PC-3 (cell line): ENCODE data around the gene TMEM232. TPM values are rescaled to one million over a fixed set of nuclear protein-coding genes. Genes with fewer than 3 reads are reported as not detected.

Experiments used
- ATAC-seq: fragments of 200-7000 bp; cut with Tn5 transposase; 2 replicates; pipeline ENCODE4 v1.9.1; 2020; ENCODE audit warnings: mild to moderate bottlenecking, moderate library complexity
- BruUV-seq: library from RNA; stranded (reverse); fragments of 400-500 nt; replicated peaks from 2 replicates; lab custom pipeline; 2021; lab: Mats Ljungman, UMichigan
- CTCF ChIA-PET: fragments of 300-600 bp; sonication (Branson Sonifier 250); formaldehyde crosslinking; loops from one replicate; lab custom pipeline; 2022; ENCODE audit warnings: antibody characterized with exemption; lab: Charles Lee
- POLR2A ChIA-PET: fragments of 300-600 bp; sonication (Branson Sonifier 250); formaldehyde crosslinking; loops from one replicate; lab custom pipeline; 2022; ENCODE audit warnings: antibody characterized with exemption; ENCODE audit not compliant: unreplicated experiment; lab: Charles Lee
- DNase-seq: peaks from one replicate; pipeline ENCODE4 v3.0.0-alpha.2; 2015
- H2AFZ ChIP-seq: fragments of 300-600 bp; sonication (generic); 2 replicates; pipeline ENCODE4 v1.6.0; 2016; ENCODE audit warnings: antibody characterized with exemption, low read length
- H3F3A ChIP-seq: fragments of 300-600 bp; sonication (generic); one replicate; pipeline ENCODE4 v1.6.0; 2017; ENCODE audit warnings: antibody characterized with exemption, low read length, control low read depth, mild to moderate bottlenecking; ENCODE audit not compliant: unreplicated experiment
- H3K27ac ChIP-seq: fragments of 300-600 bp; sonication (generic); 2 replicates; pipeline ENCODE4 v1.5.1; 2016; ENCODE audit warnings: mild to moderate bottlenecking, low read length
- H3K27me3 ChIP-seq: fragments of 300-600 bp; sonication (generic); 2 replicates; pipeline ENCODE4 v1.6.1; 2016; ENCODE audit warnings: low read length, mixed read lengths
- H3K36me3 ChIP-seq: fragments of 300-600 bp; sonication (generic); 2 replicates; pipeline ENCODE4 v1.6.1; 2016; ENCODE audit warnings: low read depth, mixed run types, low read length, mixed read lengths
- H3K4me1 ChIP-seq: fragments of 300-600 bp; sonication (generic); 2 replicates; pipeline ENCODE4 v1.5.1; 2016; ENCODE audit warnings: low read length; ENCODE audit not compliant: insufficient read depth
- H3K4me2 ChIP-seq: fragments of 300-600 bp; sonication (generic); 2 replicates; pipeline ENCODE4 v1.6.0; 2016; ENCODE audit warnings: low read length
- H3K4me3 ChIP-seq: fragments of 300-600 bp; sonication (generic); 2 replicates; pipeline ENCODE4 v1.5.1; 2016; ENCODE audit warnings: mild to moderate bottlenecking, low read length, mixed read lengths
- H3K79me2 ChIP-seq: fragments of 300-600 bp; sonication (generic); 2 replicates; pipeline ENCODE4 v1.6.1; 2017; ENCODE audit warnings: low read length, mixed read lengths
- H3K9ac ChIP-seq: fragments of 300-600 bp; sonication (generic); 2 replicates; pipeline ENCODE4 v1.6.0; 2016; ENCODE audit warnings: mild to moderate bottlenecking, low read length
- H3K9me2 ChIP-seq: fragments of 300-600 bp; sonication (generic); replicated peaks from 2 replicates; pipeline ENCODE4 v1.6.1; 2016; ENCODE audit warnings: mixed run types, low read length, mixed read lengths
- H3K9me3 ChIP-seq: fragments of 300-600 bp; sonication (generic); 2 replicates; pipeline ENCODE4 v1.6.1; 2016; ENCODE audit warnings: low read length, mixed read lengths
- H4K20me1 ChIP-seq: fragments of 300-600 bp; sonication (generic); 2 replicates; pipeline ENCODE4 v1.6.1; 2016; ENCODE audit warnings: low read length, mixed read lengths
- EZH2 ChIP-seq: fragments of 300-600 bp; sonication (generic); IDR thresholded peaks from one replicate; pipeline ENCODE4 v1.6.1; 2017; ENCODE audit warnings: antibody characterized with exemption, mild to moderate bottlenecking, low read length; ENCODE audit not compliant: unreplicated experiment
- EZH2phosphoT487 ChIP-seq: fragments of 300-600 bp; sonication (generic); IDR thresholded peaks from 2 replicates; pipeline ENCODE4 v1.6.1; 2018; ENCODE audit warnings: mild to moderate bottlenecking, antibody characterized with exemption, low read length, borderline replicate concordance
- intact Hi-C: fragments of 100-400 bp; cut with micrococcal nuclease; formaldehyde crosslinking; loops from 2 replicates; pipeline ENCODE4 v1.9.0; 2023
- total RNA-seq: library from RNA; depleted of rRNA; stranded (reverse); fragments of >200 nt; gene quantifications from 2 replicates; pipeline ENCODE4 v1.2.3, GENCODE V29; 2014
- TF ChIP-seq, protein P1 (sequence below): fragments of 300-600 bp; sonication (generic); conservative IDR thresholded peaks from 2 replicates; pipeline ENCODE4 v1.5.1; 2017; ENCODE audit warnings: antibody characterized with exemption, low read depth, mild to moderate bottlenecking, low read length

TMEM232 gene
- total RNA-seq, 1 experiment from 2014 or later, result 1.4 TPM

DNA sequence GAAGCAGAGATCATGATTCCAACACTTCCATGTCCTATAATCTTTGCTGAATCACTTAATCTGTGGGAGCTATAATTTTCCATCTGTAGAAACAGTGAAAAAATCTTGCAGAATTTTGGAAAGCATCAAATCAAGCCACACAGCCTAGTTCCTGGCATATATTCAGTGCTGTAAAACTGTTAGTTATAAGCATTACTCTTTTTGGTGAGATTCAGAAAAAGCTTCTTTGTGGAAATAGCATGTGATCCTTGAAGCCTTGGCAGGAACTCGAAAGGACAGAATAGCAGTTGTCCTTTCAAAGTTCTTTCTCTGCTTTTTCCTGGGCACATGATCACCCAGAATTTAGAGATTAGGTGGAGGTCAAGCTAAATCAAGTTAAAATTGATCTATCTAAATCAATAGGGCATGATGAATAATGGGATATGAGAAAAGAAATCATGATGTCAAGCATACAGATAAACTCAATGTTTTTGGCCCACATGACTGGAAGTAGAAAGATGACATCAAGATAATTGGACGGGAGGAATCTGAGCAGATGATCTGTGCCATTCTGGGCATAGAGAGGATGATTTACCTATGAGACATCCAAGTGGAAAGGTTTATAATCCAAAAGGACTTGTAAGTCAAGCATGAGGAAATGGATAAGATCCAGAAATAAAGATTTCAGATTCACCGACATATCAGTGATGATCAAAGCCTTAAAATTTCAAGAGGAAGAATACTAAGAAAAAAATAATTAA, 73.1 kb downstream of the TMEM232 start:
- TF ChIP-seq EZH2 (no peak), EZH2phosphoT487 (no peak)
- TF ChIP-seq, protein P1, sequence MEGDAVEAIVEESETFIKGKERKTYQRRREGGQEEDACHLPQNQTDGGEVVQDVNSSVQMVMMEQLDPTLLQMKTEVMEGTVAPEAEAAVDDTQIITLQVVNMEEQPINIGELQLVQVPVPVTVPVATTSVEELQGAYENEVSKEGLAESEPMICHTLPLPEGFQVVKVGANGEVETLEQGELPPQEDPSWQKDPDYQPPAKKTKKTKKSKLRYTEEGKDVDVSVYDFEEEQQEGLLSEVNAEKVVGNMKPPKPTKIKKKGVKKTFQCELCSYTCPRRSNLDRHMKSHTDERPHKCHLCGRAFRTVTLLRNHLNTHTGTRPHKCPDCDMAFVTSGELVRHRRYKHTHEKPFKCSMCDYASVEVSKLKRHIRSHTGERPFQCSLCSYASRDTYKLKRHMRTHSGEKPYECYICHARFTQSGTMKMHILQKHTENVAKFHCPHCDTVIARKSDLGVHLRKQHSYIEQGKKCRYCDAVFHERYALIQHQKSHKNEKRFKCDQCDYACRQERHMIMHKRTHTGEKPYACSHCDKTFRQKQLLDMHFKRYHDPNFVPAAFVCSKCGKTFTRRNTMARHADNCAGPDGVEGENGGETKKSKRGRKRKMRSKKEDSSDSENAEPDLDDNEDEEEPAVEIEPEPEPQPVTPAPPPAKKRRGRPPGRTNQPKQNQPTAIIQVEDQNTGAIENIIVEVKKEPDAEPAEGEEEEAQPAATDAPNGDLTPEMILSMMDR, result no peak
- intact Hi-C loops, result no loop called here
- CTCF ChIA-PET, result no interaction called here
- no TSS peak for BruUV-seq
- Histone ChIP-seq H3K4me1 (no peaks in the 10 kb centered on the region), H3K79me2 (no peaks in the 10 kb centered on the region), H3K4me2 (no peak overlapping the region), H3K4me3 (no peak overlapping the region), H3K27ac (no peak overlapping the region), H3K9me3 (no peaks in the 10 kb centered on the region), H2AFZ (no peak overlapping the region), H3K36me3 (no peaks in the 10 kb centered on the region), H3K9ac (no peak overlapping the region), H3F3A (no peaks in the 10 kb centered on the region), H3K9me2 (no peaks in the 10 kb centered on the region), H4K20me1 (no peaks in the 10 kb centered on the region), H3K27me3 (peaks cover 4% of the 10 kb centered on the region; the same call in 1 of the 2 replicates)
- DNase-seq (no peak), ATAC-seq (no peak)
- POLR2A ChIA-PET, result no interaction called here

DNA sequence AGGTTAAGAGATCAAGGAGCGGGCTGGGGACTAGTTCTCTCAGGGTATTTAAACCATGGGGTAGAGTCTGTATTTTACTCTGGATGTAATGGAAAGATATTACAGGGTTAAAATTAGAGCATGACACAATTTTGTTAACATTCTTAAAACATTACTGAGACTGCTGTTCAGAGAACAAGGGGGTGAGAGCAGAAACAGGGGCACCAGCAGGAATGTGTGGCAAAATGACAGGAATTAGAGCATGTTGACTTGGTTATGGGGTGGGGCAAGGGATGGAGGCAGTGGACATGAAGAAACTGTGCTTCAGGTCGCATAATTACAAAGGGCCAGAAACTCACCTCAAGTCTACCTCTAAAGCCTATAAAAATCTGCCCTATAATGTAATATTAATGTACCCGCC, 75.0 kb downstream of the TMEM232 start:
- no peak overlapping the region for H3K9ac ChIP-seq
- H2AFZ ChIP-seq, result no peak overlapping the region
- H3K79me2 ChIP-seq, result no peaks in the 10 kb centered on the region
- no peaks in the 10 kb centered on the region for H3K27me3 ChIP-seq
- no peaks in the 10 kb centered on the region for H3F3A ChIP-seq
- TF ChIP-seq, protein P1, result no peak
- TF ChIP-seq EZH2 (no peak), EZH2phosphoT487 (no peak)
- H3K27ac ChIP-seq, result no peak overlapping the region
- no peaks in the 10 kb centered on the region for H3K9me3 ChIP-seq
- DNase-seq (no peak), ATAC-seq (peak; percentile 53; the same call in 1 of the 2 replicates)
- no peaks in the 10 kb centered on the region for H4K20me1 ChIP-seq
- H3K9me2 ChIP-seq, result no peaks in the 10 kb centered on the region
- intact Hi-C loops, result no loop called here
- no peaks in the 10 kb centered on the region for H3K36me3 ChIP-seq
- H3K4me3 ChIP-seq, result no peak overlapping the region
- no TSS peak for BruUV-seq
- H3K4me2 ChIP-seq, result no peak overlapping the region
- ChIA-PET CTCF (no interaction called here), POLR2A (no interaction called here)
- no peaks in the 10 kb centered on the region for H3K4me1 ChIP-seq

DNA sequence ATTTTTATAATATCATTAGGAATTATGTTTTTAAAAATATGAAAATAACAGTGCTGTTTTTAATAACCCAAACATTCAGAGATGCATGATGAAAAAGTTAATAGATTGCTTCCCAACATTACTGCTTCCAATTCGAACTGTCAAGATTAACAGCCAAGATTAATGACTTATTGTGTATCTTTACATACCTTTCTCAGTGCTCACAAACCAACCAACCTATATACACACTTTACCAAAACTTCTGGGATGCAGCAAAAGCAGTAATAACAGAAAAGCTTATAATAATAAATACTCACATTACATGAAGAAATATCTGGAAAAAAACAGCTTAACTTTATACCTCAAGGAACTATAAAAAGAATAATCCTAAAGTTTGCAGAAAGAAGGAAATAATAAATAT, 82.1 kb downstream of the TMEM232 start:
- no TSS peak for BruUV-seq
- ChIA-PET POLR2A (interaction anchor here (0.7 kb wide), 1 partner anchor 114 kb away, joined by 3 read pairs; no protein-coding TSS in a partner anchor), CTCF (no interaction called here)
- TF ChIP-seq EZH2, result no peak
- no peak for TF ChIP-seq EZH2phosphoT487
- TF ChIP-seq, protein P1, result no peak
- Histone ChIP-seq H2AFZ (no peak overlapping the region), H4K20me1 (no peaks in the 10 kb centered on the region), H3K79me2 (no peaks in the 10 kb centered on the region), H3K36me3 (no peaks in the 10 kb centered on the region), H3K9me3 (no peaks in the 10 kb centered on the region), H3K27ac (no peak overlapping the region), H3K9ac (no peak overlapping the region), H3F3A (no peaks in the 10 kb centered on the region), H3K4me3 (no peak overlapping the region), H3K4me2 (no peak overlapping the region), H3K27me3 (no peaks in the 10 kb centered on the region), H3K9me2 (no peaks in the 10 kb centered on the region), H3K4me1 (no peaks in the 10 kb centered on the region)
- DNase-seq (peak; percentile 19), ATAC-seq (peak; percentile 46)
- intact Hi-C loops, result no loop called here
